DMS 273 treated with DMSO at 0.1 percent for 48 hours (cell line): ENCODE results near the gene ARMC6.
"Not testable (repeated sequence)": the region's sequence is repeated elsewhere in the genome, so short reads cannot be mapped to it uniquely, and the experiment has no call there.

Experiments
- DNase-seq: peaks from one replicate; lab custom pipeline; 2025; lab: John Stamatoyannopoulos, UW

ARMC6 gene

DNA sequence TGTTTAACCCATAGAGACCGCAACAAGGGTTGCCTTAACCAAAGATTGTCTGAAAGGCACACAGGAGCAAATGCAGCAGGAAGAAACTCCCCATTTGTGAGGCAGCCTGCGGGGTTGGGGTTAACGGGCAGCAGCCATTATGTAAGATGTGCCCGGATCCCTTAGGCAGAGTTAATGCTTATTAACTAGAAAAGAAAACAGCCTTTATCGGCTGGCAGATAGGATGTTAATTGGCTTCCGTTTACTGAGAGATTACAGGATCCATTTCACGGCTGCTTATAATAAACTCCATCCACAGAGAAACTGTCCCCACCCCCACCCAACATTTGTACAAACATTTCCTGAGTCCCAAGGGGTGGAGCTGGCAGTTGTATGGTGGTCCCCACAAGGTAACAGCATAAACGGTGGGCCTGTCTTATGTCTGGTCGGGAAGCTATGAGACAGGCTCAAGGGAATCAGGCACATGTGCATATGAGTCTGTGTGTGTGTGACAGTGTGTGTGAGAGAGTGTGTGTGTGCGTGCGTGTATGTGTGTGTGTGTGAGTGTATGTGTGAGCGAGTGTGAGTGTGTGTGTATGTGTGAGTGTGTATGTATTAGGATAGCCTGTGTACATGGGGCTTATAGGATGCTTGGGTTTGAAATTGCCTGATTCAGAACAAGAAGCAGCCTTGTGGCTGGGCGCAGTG is 40.9 kb downstream of the ARMC6 start:
- DNase-seq = no peak

GRCh38 chr19:19075126-19075525 is 41.7 kb downstream of the ARMC6 start:
- no peak for DNase-seq

DNA sequence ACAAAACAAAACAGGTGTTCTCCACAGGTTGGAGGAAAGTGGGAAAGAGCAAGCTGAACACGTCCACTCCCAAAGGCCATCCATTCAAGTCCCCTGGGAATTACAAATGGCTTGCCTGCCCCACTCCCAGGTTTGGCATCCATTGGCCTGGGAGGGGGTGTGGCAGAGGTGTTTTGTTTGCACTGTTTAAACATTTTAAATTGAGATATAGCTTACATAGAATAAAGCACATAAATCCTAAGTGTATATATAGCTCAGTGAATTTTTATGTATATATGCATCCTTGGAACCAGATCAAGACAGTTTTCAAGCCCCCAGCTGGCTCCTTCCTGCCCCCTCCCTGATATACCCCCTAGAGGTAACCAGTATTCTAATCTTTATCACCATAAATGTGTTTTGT is 43.1 kb downstream of the ARMC6 start:
- no peak for DNase-seq

DNA sequence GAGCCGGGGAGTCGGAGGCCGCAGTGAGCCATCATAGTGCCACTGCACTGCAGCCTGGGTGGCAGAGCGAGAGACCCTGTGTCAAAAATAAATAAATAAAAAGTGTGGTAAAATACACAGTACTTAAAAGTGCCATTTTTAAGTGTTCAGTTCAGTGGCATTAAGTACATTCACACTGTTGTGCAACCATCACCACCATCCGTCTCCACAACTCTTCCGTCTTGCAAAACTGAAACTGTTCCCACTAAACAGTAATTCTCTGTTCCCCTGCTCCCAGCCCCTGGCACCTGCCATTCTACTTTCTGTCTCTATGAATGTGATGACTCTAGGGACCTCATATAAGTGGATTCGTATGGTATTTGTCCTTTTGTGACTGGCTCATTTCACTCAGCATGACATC is 43.7 kb downstream of the ARMC6 start:
- DNase-seq = no peak

DNA sequence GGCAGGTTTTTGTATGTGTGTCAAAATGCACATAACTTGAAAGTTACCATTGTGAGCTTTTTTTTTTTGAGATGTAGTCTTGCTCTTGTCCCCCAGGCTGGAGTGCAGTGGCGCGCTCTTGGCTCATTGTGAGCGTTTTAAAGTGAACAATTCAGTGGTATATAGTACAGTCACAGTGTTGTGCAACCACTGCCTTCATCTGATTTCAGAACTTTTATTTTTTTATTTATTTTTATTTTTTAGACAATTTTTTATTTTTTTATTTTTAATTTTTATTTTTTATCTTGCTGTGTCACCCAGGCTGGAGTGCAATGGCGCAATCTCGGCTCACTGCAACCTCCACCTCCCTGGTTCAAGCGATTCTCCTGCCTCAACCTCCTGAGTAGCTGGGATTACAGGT is 45.4 kb downstream of the ARMC6 start:
- DNase-seq = no peak

DNA sequence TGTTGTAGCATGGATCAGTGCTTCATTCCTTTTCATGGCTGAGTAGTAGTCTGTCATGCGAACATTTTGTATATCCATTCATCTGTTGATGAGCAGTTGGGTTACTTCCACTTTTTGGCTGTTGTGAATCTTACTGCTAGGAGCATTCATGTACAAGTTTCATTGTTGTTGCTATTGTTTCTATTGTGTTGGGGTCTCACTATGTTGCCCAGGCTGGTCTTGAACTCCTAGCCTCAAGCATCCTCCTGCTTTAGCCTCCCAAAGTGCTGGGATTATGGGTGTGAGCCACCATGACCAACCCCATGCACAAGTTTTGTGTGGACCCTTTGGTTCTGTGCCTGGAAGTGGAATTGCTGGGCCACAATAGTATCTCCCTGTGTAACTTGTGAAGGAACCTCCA is 46.2 kb downstream of the ARMC6 start:
- no peak for DNase-seq

DNA sequence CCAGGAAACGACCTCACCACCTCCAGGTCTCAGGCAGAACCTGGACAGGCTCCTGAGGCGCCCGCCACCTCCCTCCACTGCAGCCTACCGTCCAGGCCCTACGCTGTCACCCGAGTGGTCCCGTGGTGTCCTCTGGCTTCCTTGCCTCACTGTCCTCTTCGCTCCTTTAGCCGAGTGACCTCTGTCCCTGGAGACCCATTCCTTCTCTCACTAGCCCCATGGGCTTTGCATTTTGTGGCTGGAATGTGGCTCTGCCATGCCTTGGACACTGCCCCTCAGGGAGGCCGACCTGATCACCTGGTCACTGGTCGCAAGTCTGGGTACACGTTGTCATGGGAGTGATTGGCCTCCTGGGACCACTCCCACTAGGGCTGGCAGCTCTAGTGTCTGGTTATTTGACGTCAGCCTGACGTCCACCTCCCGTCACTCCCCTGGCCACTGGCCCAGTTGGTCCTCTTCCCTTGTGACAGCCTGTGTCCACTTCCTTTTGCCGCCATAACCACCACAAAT is 48.3 kb downstream of the ARMC6 start:
- DNase-seq = no peak

DNA sequence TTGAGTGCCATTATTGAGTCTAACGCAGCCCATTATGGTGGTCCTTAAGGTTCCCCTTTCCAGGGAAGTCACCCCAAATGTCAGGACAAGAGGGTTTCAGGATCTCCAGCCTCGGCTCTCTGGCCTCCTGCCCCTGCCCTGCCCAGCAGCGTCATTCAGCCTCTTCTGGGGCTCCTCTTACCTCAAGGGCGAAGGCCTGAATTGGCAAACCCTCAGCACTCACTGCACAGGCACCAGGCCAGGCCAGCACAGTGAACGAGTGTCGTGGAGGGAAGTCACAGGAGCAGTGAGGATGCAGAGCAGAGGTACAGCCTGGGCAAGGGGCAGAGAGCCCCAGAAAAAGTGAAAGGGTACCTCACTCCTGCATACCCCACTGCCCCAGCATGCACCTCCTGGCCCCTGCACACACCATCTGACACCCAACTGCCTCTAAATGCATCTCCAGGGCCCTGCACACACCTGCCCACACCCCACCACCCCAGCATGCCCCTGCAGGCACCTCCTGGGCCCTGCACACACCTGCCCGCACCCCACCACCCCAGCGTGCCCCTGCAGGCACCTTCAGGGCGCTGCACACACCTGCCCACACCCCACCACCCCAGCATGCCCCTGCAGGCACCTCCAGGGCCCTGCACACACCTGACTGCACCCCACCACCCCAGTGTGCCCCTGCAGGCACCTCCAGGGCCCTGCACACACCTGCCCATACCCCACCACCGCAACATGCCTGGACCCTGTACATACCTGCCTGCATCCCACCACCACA is 50.2 kb downstream of the ARMC6 start:
- DNase-seq = no peak

DNA sequence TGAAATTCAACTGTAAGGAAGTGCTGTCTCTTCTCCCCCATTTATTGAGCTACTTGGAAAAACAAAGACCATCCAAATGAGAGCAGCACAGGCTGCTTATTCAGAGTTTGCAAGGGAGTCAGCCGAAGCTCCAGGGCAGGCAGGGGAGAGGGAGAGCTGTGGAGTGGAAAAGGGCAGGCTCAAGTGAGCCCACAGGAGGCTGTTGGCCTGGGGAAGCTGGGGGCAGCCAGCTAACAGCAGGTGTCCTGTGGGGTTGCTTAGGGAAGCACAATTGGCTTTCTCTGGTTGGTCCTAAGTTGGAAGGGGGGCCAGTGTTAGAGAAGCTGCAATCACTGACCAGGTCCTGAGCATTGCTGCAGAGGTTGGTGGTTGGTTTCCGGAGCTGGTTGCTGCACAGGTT is 54.3 kb downstream of the ARMC6 start:
- no peak for DNase-seq

DNA sequence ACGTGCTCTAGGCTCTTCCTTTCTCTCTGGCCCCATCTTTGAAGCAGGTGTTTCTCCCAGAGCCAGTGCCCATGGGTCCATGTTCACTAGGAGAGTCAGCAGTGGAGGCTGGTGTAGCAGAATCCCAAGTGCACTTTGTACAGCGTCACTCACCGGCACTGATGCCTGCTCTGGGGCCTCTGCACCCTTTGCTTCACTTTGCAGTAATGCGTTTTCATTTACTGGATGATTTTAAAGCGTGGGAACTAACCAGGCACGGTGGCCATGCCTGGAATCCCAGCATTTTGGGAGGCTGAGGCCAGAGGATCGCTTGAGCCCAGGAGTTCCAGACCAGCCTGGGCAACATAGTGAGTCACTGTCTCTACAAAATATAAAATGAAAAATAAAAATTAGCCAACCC is 61.1 kb downstream of the ARMC6 start:
- DNase-seq = no peak

DNA sequence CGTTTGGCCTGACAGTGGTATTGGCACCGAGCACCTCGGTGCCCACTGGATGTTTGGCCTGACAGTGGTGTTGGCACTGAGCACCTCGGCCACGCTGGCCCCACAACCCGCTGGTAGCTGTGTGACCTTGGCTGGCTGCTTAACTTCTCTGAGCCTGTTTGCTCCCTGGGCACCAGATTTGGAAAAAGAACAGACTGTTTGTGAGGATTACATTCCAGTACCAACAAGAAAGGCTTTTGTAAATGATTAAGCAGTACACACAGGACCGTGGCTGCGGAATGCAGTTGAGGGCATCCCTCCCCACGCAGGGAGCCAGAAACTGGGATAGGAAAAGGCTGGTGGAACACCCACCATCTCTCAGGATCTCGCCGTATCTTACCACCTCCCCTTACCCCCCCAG is 62.3 kb downstream of the ARMC6 start:
- DNase-seq = no peak

- DNase-seq = no peak
Measured at GRCh38 chr19:19096641-19097627, 63.5 kb downstream of the ARMC6 start.

DNA sequence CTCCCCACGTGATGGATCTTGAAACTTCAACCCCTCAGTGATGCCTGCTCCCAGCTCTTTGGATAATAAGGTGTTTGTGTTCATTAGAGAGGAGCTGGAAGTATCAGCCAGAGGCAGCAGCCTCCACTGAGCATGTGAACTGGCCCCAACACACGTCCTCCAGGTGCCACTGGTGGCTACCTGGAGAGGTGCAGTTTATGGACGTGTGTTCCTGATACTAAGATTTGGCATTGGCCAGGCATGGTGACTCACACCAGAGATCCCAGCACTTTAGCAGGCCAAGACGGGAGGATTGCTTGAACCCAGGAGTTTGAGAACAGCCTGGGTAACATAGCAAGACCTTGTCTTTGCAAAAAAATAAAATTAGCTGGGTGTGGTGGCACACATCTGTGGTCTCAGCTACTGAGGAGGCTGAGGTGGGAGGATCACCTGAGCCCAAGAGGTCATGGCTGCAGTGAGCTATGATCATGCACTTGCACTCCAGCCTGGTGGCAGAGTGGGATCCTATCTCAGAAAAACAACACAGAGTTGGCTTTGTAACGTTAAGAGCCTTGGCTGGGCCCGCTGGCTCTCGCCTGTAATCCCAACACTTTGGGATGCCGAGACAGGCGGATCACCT is 64.8 kb downstream of the ARMC6 start:
- DNase-seq = no peak

DNA sequence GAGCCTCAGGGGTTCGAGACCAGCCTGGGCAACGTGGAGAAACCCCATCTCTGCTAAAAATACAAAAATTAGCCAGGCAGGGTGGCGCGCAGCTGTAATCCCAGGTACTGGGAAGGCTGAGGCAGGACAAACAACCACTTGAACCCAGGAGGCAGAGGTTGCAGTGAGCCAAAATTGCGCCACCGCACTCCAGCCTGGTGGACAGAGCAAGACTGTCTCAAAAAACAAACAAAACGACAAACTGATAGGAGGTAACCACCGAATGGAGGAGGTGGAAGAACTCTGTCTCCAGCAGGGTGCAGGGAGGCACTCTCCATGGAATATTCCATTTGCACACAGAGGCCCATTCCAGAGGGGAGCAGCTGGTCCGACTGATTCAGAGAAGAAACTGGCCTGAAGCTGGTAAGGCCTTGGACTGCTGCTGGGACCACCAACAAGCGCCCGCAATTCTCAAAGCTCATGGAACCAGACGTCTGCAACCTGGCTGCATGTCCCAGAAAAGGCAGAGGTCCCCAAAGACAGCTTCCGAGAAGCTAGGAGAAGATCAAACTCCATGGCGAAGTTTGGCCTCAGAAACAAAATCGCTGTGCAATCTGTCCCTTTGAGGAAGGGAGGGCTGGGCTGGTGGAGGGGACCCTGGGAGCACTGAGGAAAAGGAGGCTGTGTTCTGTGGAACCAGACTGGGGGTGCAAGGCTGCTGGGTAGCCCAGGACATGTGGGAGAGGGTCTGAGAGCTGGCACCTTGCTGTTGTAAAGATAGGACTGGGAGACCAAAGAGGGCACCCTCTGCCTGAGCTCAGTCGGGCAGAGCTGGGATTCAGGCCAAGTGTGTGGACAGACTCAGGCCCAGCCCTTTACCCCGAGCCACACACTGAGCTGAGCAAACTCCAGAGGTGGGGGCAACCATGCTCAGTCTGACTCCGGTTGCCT is 65.6 kb downstream of the ARMC6 start:
- DNase-seq = no peak

GRCh38 chr19:19101540-19101939 is 68.1 kb downstream of the ARMC6 start:
- no peak for DNase-seq

DNA sequence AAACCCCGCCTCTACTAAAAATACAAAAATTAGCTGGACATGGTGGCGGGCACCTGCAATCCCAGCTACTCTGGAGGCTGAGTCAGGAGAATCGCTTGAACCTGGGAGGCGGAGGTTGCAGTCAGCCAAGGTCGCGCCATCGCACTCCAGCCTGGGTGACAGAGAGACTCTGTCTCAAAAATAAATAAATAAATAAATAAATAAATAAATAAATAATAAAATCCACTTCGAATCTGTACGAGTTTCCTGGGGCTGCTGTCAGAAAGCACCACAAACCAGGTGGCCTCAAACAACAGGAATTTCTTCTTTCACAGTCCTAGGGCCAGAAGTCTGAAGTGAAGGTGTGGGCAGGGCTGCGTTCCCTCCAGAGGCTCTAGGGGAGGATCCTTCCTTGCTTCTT is 69.2 kb downstream of the ARMC6 start:
- DNase-seq = not testable (repeated sequence)

- no peak for DNase-seq
Measured at GRCh38 chr19:19103167-19103566, 69.8 kb downstream of the ARMC6 start.

- DNase-seq = no peak
Measured at GRCh38 chr19:19105365-19106055, 72.1 kb downstream of the ARMC6 start.

DNA sequence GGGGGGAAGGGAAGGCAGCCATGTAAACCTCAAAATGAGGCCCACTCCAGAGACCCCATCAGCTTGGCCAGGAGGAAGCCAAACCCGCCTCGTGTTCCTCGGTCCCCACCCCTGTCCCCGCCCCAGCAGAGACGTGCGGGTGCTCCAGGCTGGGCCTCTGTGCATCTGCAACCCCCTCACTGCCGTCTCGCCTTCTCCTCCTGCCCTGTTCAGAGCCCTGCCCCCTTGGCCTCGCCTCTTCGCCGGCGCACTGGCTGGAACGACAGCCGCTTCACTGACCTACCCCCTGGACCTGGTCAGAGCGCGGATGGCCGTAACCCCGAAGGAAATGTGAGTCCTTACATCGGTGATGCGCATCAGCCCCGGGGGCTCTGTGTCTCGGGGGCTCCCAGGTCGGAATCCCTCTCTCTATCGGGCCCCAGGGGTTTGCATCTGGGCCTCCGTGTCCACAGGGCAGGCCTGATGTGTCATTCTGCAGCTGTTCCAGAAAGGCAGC is 72.7 kb downstream of the ARMC6 start:
- DNase-seq = no peak

- not testable (repeated sequence) for DNase-seq
Measured at GRCh38 chr19:19106938-19107337, 73.5 kb downstream of the ARMC6 start.
